ENCODE results near the gene LAMA2. TPM values are rescaled to one million over a fixed set of nuclear protein-coding genes. Genes with fewer than 3 reads are reported as not detected.

The LAMA2 gene
- total RNA-seq, 1 experiment from 2014 or later: 4.2 TPM

DNA sequence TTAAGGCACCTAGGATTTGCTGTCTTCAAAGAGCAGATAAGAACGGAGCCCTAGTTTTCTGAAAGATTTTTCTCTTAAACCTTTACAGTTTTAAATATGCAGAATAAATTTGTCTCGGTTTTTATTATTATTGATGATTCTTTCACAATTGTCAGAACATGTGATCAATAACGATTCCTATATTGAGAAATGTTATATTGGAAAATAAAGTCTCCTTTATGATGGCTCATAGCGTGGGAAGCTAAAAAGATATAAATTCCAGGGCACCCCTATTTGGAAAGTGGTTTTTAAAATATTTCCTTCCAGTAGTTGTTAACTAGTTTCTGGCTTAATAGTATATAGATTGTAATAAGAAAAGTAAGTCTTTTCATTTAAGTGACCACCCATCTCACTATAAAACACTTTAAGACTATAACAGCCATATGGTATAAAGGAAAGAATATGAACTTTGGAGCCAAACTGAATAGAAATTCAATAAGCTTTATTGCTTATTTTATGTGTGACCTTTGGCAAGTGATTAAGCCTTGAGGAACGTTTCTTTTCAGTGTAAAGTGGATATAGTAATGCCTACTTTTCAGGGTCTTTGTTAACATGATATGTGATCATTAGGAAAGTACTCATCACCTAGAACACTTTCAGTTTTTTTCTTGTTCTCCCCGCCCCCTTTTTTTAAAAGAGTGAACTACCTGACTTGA lies 369.6 kb downstream of the LAMA2 start:
- Histone ChIP-seq H3K56ac (ENCODE audit: insufficient read length, low read depth, low read length) (no peak overlapping the region), H2BK15ac (ENCODE audit: low read depth, low read length) (no peak overlapping the region), H2BK20ac (ENCODE audit: low read depth, low read length, poor library complexity, severe bottlenecking) (no peak overlapping the region), H3K23ac (ENCODE audit: insufficient read length, low read depth, low read length) (no peak overlapping the region), H3K18ac (ENCODE audit: insufficient read length, low read depth, low read length) (no peak overlapping the region), H2AFZ (ENCODE audit: low read length) (no peak overlapping the region), H3K4me1 (ENCODE audit: insufficient read depth, low read length) (no peaks in the 10 kb centered on the region), H2BK5ac (ENCODE audit: insufficient read length, low read length) (no peak overlapping the region), H4K8ac (replicated peaks; ENCODE audit: insufficient read length, low read depth, low read length) (no peak overlapping the region), H3K4me2 (ENCODE audit: insufficient read depth, insufficient read length, low read length) (no peak overlapping the region), H3K27ac (ENCODE audit: insufficient read length, low read depth, low read length) (no peak overlapping the region), H4K91ac (ENCODE audit: insufficient read length, low read depth, low read length) (no peak overlapping the region), H2BK120ac (ENCODE audit: low read depth, low read length, poor library complexity, severe bottlenecking) (no peak overlapping the region), H3K9me3 (ENCODE audit: control insufficient read depth, low read depth, low read length) (no peaks in the 10 kb centered on the region), H3K14ac (ENCODE audit: insufficient read depth, low read length) (no peak overlapping the region), H3K4ac (ENCODE audit: low read depth, low read length) (no peak overlapping the region), H2AK5ac (ENCODE audit: insufficient read length, low read length) (no peak overlapping the region), H3K79me2 (ENCODE audit: insufficient read depth, low read length) (no peaks in the 10 kb centered on the region), H4K5ac (ENCODE audit: insufficient read length, low read depth, low read length) (no peak overlapping the region), H3T11ph (ENCODE audit: low read length) (no peak overlapping the region), H3K9ac (ENCODE audit: extremely low read depth, insufficient read length, low read length) (no peak overlapping the region), H4K20me1 (ENCODE audit: control insufficient read depth, insufficient read depth, insufficient read length) (no peaks in the 10 kb centered on the region), H2BK12ac (ENCODE audit: insufficient read length, low read depth, low read length) (no peak overlapping the region), H3K23me2 (ENCODE audit: insufficient read length, low read depth, low read length, poor library complexity, severe bottlenecking) (no peaks in the 10 kb centered on the region), H3K27me3 (ENCODE audit: insufficient read depth, low read length) (no peaks in the 10 kb centered on the region), H3K79me1 (ENCODE audit: insufficient read depth, low read depth, low read length, poor library complexity, severe bottlenecking) (no peaks in the 10 kb centered on the region)
- no peak; the same call in 2 of the 3 replicates for TF ChIP-seq CTCF (conservative IDR thresholded peaks at IDR 0.05)
- Mint-ChIP-seq H3K27me3 (ENCODE audit: low read depth) (no peaks in the 10 kb centered on the region), H3K4me3 (no peak overlapping the region), H3K36me3 (ENCODE audit: insufficient read depth in 1 of 3, low read depth in 3 of 3) (no peaks in the 10 kb centered on the region), H3K9me3 (no peaks in the 10 kb centered on the region), H3K4me1 (peaks cover 0 to 5% of the 10 kb centered on the region in 2 experiments; a peak in 2 of 4 replicates), H3K27ac (no peak overlapping the region)
- no peak for DNase-seq
- no CpG with 5 or more reads among the region's 6 CpGs for WGBS (ENCODE audit: extremely low coverage, insufficient read length, low lambda C conversion rate)
